A549 (cell line): Measurements from ENCODE around the gene ZBTB12. TPM values are rescaled to one million over a fixed set of nuclear protein-coding genes. Genes with fewer than 3 reads are reported as not detected.

Experiments
- ATAC-seq, 2 experiments: fragments of 200-7000 bp in 1 of 2; fragments of >200 bp in 1 of 2; cut with Nextera tagmentation in 1 of 2; cut with Tn5 transposase in 1 of 2; 3 replicates each; pipeline versions ENCODE4 v1.8.0 to v1.9.1; 2018 to 2020; ENCODE audit warnings: mild to moderate bottlenecking in 1 of 2, moderate library complexity in 1 of 2
- CTCF ChIA-PET: fragments of 300-600 bp; sonication (Branson Sonifier 250); formaldehyde crosslinking; extraction: SDS; loops from one replicate; lab custom pipeline; 2021; ENCODE audit warnings: antibody characterized with exemption, inconsistent platforms; lab: Yijun Ruan, JAX
- POLR2A ChIA-PET: fragments of 350-600 bp; formaldehyde crosslinking; extraction: SDS; loops from one replicate; lab custom pipeline; 2021; ENCODE audit warnings: antibody characterized with exemption, inconsistent platforms; lab: Yijun Ruan, JAX
- DNase-seq, 2 experiments: peaks; one replicate each; pipeline versions ENCODE4 v3.0.0 to v3.0.0-alpha.2; 2011 to 2016; ENCODE audit warnings: low read depth in 1 of 2, low spot score in 1 of 2
- FAIRE-seq: peaks from 2 replicates; lab custom pipeline; 2011; peaks lifted over from hg19 to GRCh38; lab: Jason Lieb, UNC
- H3K27ac ChIP-seq, 2 experiments: fragments of >200 bp; sonication (Bioruptor Twin); formaldehyde crosslinking; 3 replicates each; pipeline ENCODE4 v1.5.1; 2016 to 2017
- H3K4me1 ChIP-seq: fragments of >200 bp; sonication (Bioruptor Twin); formaldehyde crosslinking; 3 replicates; pipeline ENCODE4 v1.6.1; 2016
- H3K4me2 ChIP-seq: fragments of >200 bp; sonication (Bioruptor Twin); formaldehyde crosslinking; 3 replicates; pipeline ENCODE4 v1.6.1; 2016
- H3K4me3 ChIP-seq: fragments of >200 bp; sonication (Bioruptor Twin); formaldehyde crosslinking; 3 replicates; pipeline ENCODE4 v1.5.1; 2016
- H3K9me3 ChIP-seq: fragments of >200 bp; sonication (Bioruptor Twin); formaldehyde crosslinking; 3 replicates; pipeline ENCODE4 v1.6.1; 2016
- BHLHE40 ChIP-seq: IDR thresholded peaks from 2 replicates; pipeline ENCODE4 v1.6.1; 2012; ENCODE audit warnings: low read depth, low read length, inconsistent platforms
- CBX2 ChIP-seq: fragments of 200-600 bp; sonication (generic); IDR thresholded peaks from 2 replicates; pipeline ENCODE4 v1.6.1; 2016; ENCODE audit warnings: low read depth, mild to moderate bottlenecking, borderline replicate concordance
- CBX8 ChIP-seq: fragments of 200-600 bp; sonication (generic); IDR thresholded peaks from 2 replicates; pipeline ENCODE4 v1.6.1; 2016
- CEBPB ChIP-seq, 2 experiments: fragments of >200 bp in 1 of 2; sonication (Bioruptor Twin) in 1 of 2; formaldehyde crosslinking in 1 of 2; IDR thresholded peaks; 2 replicates each; pipeline ENCODE4 v1.6.1; 2012 to 2016
- FOSB ChIP-seq: fragments of 250-450 bp; sonication (Bioruptor Pico); IDR thresholded peaks from 2 replicates; pipeline ENCODE4 v1.5.0; 2020; ENCODE audit warnings: mild to moderate bottlenecking, moderate library complexity
- FOSL2 ChIP-seq, 2 experiments: fragments of 450-650 bp in 1 of 2; fragments of >200 bp in 1 of 2; sonication (Bioruptor Twin) in 1 of 2; formaldehyde crosslinking; IDR thresholded peaks; 2 replicates each; pipeline versions ENCODE4 v1.5.0 to v1.6.1; 2016 to 2020; ENCODE audit warnings: mild to moderate bottlenecking in 1 of 2, moderate library complexity in 1 of 2
- HES2 ChIP-seq: fragments of >200 bp; sonication (Bioruptor Twin); formaldehyde crosslinking; IDR thresholded peaks from 2 replicates; pipeline ENCODE4 v1.6.1; 2016
- HOXA7 ChIP-seq: fragments of 250-450 bp; sonication (Bioruptor Pico); IDR thresholded peaks from 2 replicates; pipeline ENCODE4 v1.5.0; 2020; ENCODE audit warnings: mild to moderate bottlenecking, moderate library complexity
- HOXB13 ChIP-seq: fragments of 250-450 bp; sonication (Bioruptor Pico); IDR thresholded peaks from 2 replicates; pipeline ENCODE4 v1.5.0; 2020; ENCODE audit warnings: low read depth, mild to moderate bottlenecking, moderate library complexity
- MAFK ChIP-seq: fragments of 450-650 bp; IDR thresholded peaks from 2 replicates; pipeline ENCODE4 v1.6.1; 2014; ENCODE audit not compliant: partially characterized antibody
- MAZ ChIP-seq: fragments of 150-350 bp; IDR thresholded peaks from 2 replicates; pipeline ENCODE4 v1.6.1; 2014; ENCODE audit warnings: antibody characterized with exemption, low read depth, low read length, borderline replicate concordance
- PHF8 ChIP-seq: fragments of 200-600 bp; sonication (generic); IDR thresholded peaks from 2 replicates; pipeline ENCODE4 v1.6.1; 2016; ENCODE audit warnings: low read depth, mild to moderate bottlenecking, antibody characterized with exemption, moderate library complexity, borderline replicate concordance
- POLR2AphosphoS2 ChIP-seq: conservative IDR thresholded peaks from 2 replicates; pipeline ENCODE4 v1.6.1; 2012; ENCODE audit warnings: low read length, improper control_type of control experiment, inconsistent platforms
- RNF2 ChIP-seq: fragments of 200-600 bp; sonication (generic); IDR thresholded peaks from 2 replicates; pipeline ENCODE4 v1.6.1; 2016; ENCODE audit warnings: low read depth, mild to moderate bottlenecking, antibody characterized with exemption, moderate library complexity, borderline replicate concordance
- WGBS: methylation state at CpG from one replicate; pipeline ENCODE4 v1.1.6; 2017; ENCODE audit errors: missing lambda C conversion rate; 5-methylcytosine and 5-hydroxymethylcytosine counted together
- polyA plus RNA-seq, 4 experiments: library from polyadenylated mRNA; depleted of rRNA in 3 of 4; stranded (reverse); fragments of >200 nt; fragmentation: RNase III in 1 of 4; extraction: RNeasy Plus Mini Kit Qiagen cat#74134 plus additional on column Dnase treatment in 1 of 4; gene quantifications; 2 replicates in 3 of 4; 3 replicates in 1 of 4; pipeline ENCODE4 v1.2.3, GENCODE V29; 2011 to 2017
- TF ChIP-seq, protein P1 (sequence below): IDR thresholded peaks from 2 replicates; pipeline ENCODE4 v1.6.1; 2012; ENCODE audit warnings: low read depth, borderline replicate concordance
- TF ChIP-seq, protein P2 (sequence below): fragments of >200 bp; sonication (Bioruptor Twin); formaldehyde crosslinking; IDR thresholded peaks from 3 replicates; pipeline ENCODE4 v1.5.1; 2016
- TF ChIP-seq, protein P3 (sequence below): fragments of 200-600 bp; sonication (generic); IDR thresholded peaks from 2 replicates; pipeline ENCODE4 v1.6.1; 2016; ENCODE audit warnings: antibody characterized with exemption, mild to moderate bottlenecking, moderate library complexity
- TF ChIP-seq, protein P4 (sequence below): IDR thresholded peaks from 2 replicates; pipeline ENCODE4 v1.6.1; 2012

ZBTB12 gene
- polyA plus RNA-seq, 2 of the 4 experiments (the other 2 are of a cell fraction): 2.2 to 10.0 TPM

DNA sequence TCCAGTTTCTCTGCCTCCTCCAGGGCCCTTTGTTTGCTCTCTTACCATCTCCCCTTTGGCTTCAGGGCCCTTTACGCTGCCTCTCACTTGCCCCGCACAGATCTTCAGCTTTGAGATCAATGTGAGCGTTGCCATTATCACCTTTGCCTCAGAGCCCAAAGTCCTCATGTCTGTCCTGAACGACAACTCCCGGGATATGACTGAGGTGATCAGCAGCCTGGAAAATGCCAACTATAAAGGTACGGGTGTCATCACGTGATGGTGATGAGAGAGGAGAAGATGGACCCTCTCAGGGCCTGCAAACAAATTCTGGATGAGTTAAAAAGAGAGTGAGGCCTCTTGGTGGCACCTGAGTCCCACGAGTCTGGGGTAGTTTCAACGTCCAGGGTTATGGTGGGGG is 33.9 kb upstream of the ZBTB12 start:
- H3K4me3 ChIP-seq: no peak overlapping the region
- DNase-seq (no peak), ATAC-seq (no peak), FAIRE-seq (no peak)
- CTCF ChIA-PET: interaction anchor here (2.3 kb wide), 1 partner anchor 16 kb away, joined by 10 read pairs; no protein-coding TSS in a partner anchor
- H3K4me2 ChIP-seq: no peak overlapping the region
- peaks cover 8% of the 10 kb centered on the region for H3K4me1 ChIP-seq
- POLR2A ChIA-PET: no interaction called here
- 71% methylated on average over 9 of the region's 9 CpGs for WGBS
- H3K27ac ChIP-seq: no peak overlapping the region
- no peak for TF ChIP-seq CEBPB (IDR thresholded peaks at IDR 0.05)
- TF ChIP-seq, protein P1, sequence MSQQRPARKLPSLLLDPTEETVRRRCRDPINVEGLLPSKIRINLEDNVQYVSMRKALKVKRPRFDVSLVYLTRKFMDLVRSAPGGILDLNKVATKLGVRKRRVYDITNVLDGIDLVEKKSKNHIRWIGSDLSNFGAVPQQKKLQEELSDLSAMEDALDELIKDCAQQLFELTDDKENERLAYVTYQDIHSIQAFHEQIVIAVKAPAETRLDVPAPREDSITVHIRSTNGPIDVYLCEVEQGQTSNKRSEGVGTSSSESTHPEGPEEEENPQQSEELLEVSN: no peak
- TF ChIP-seq CBX2: no peak
- TF ChIP-seq, protein P2, sequence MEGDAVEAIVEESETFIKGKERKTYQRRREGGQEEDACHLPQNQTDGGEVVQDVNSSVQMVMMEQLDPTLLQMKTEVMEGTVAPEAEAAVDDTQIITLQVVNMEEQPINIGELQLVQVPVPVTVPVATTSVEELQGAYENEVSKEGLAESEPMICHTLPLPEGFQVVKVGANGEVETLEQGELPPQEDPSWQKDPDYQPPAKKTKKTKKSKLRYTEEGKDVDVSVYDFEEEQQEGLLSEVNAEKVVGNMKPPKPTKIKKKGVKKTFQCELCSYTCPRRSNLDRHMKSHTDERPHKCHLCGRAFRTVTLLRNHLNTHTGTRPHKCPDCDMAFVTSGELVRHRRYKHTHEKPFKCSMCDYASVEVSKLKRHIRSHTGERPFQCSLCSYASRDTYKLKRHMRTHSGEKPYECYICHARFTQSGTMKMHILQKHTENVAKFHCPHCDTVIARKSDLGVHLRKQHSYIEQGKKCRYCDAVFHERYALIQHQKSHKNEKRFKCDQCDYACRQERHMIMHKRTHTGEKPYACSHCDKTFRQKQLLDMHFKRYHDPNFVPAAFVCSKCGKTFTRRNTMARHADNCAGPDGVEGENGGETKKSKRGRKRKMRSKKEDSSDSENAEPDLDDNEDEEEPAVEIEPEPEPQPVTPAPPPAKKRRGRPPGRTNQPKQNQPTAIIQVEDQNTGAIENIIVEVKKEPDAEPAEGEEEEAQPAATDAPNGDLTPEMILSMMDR: no peak
- no peak for TF ChIP-seq HOXB13 (CRISPR knock-in tag)
- TF ChIP-seq BHLHE40: no peak
- no peak for TF ChIP-seq POLR2AphosphoS2
- TF ChIP-seq RNF2: no peak
- no peak for TF ChIP-seq FOSB
- no peak for TF ChIP-seq FOSL2 (IDR thresholded peaks at IDR 0.05)
- no peak for TF ChIP-seq FOSL2 (CRISPR knock-in tag; IDR thresholded peaks at IDR 0.05)
- TF ChIP-seq MAFK: no peak
- TF ChIP-seq MAZ: no peak
- TF ChIP-seq CBX8: no peak
- H3K9me3 ChIP-seq: no peaks in the 10 kb centered on the region

- CTCF ChIA-PET: interaction anchor here (2.3 kb wide), 1 partner anchor 17 kb away, joined by 10 read pairs; no protein-coding TSS in a partner anchor
- no peak overlapping the region for H3K4me2 ChIP-seq
- H3K4me1 ChIP-seq: no peaks in the 10 kb centered on the region; the same call in 2 of the 3 replicates
- TF ChIP-seq HES2: no peak
- TF ChIP-seq PHF8: no peak
- no peak for TF ChIP-seq HOXA7 (CRISPR knock-in tag)
- TF ChIP-seq, protein P3, sequence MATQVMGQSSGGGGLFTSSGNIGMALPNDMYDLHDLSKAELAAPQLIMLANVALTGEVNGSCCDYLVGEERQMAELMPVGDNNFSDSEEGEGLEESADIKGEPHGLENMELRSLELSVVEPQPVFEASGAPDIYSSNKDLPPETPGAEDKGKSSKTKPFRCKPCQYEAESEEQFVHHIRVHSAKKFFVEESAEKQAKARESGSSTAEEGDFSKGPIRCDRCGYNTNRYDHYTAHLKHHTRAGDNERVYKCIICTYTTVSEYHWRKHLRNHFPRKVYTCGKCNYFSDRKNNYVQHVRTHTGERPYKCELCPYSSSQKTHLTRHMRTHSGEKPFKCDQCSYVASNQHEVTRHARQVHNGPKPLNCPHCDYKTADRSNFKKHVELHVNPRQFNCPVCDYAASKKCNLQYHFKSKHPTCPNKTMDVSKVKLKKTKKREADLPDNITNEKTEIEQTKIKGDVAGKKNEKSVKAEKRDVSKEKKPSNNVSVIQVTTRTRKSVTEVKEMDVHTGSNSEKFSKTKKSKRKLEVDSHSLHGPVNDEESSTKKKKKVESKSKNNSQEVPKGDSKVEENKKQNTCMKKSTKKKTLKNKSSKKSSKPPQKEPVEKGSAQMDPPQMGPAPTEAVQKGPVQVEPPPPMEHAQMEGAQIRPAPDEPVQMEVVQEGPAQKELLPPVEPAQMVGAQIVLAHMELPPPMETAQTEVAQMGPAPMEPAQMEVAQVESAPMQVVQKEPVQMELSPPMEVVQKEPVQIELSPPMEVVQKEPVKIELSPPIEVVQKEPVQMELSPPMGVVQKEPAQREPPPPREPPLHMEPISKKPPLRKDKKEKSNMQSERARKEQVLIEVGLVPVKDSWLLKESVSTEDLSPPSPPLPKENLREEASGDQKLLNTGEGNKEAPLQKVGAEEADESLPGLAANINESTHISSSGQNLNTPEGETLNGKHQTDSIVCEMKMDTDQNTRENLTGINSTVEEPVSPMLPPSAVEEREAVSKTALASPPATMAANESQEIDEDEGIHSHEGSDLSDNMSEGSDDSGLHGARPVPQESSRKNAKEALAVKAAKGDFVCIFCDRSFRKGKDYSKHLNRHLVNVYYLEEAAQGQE: no peak
- TF ChIP-seq, protein P4, sequence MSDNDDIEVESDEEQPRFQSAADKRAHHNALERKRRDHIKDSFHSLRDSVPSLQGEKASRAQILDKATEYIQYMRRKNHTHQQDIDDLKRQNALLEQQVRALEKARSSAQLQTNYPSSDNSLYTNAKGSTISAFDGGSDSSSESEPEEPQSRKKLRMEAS: no peak
- POLR2A ChIA-PET: no interaction called here
- H3K9me3 ChIP-seq: no peaks in the 10 kb centered on the region
- FAIRE-seq: no peak
- no peak for ATAC-seq
- 80% methylated on average over 3 of the region's 3 CpGs for WGBS
- H3K27ac ChIP-seq: no peak overlapping the region
- DNase-seq: no peak
- H3K4me3 ChIP-seq: no peak overlapping the region
Measured at GRCh38 chr6:31935021-31935420, 33.1 kb upstream of the ZBTB12 start.
